ENCODE results near the gene C16orf74. TPM values are rescaled to one million over a fixed set of nuclear protein-coding genes. Genes with fewer than 3 reads are reported as not detected.

The C16orf74 gene
- total and polyA plus RNA-seq, 11 donors: 0.53 to 4.1 (median 1.6) TPM

DNA sequence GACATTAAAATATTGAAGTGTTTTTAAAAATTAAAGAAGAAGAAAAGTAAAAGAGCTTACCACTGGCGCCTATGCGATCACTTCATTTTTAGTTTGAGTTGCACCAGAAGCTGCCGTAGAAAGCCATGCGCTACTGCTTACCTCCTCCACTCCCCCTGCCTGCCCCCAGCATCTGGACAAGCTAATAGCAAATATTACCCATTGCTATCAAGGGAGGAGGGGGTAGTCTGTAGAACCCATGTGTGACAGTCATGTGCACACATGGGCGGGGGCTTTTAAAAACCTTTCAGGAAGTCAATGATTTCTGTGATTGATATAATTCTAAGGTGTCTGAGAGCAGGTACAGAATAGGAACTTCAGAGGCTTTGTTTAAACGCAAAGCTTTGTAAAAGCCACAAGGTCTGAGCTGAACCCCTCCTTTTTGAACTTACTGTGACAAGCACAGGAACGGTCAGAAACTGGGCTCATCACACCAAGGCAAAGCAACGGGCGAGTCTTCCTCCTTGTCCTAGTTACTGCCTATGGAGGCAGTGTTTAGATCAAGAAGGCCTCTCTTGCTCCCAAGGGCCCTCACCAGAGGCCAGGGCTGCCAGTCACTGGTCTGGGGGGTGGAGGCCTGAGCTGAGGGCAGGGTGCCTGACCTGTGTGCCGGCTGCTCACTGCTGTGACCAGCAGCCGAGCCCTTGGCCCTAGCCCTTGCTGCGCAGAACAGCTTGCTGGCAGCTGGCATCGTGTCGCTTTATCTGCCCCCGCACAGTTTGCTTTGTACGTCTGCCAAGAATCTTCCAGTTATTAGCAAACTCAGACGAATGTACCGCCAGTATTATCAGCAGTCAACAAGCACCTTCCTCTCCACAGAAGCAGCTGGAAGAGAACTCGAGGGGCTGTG lies 77.1 kb downstream of the C16orf74 start:
- Histone ChIP-seq H3K4me1 (peaks cover 0 to 22% (median 12%) of the 10 kb centered on the region in 12 donors), H3K4me3 (no peak overlapping the region), H3K36me3 (peaks cover 0 to 94% (median 53%) of the 10 kb centered on the region in 9 donors), H3K27ac (peak overlapping the region in 11 of 12 donors; percentile 22 to 78 (median 61)), H3K27me3 (no peaks in the 10 kb centered on the region), H3K9me3 (no peaks in the 10 kb centered on the region)
- peak in 4 of 5 donors; percentile 69 to 82 (median 75) for DNase-seq
- intact Hi-C loops (cut with DNase I): no loop called here
- ATAC-seq: peak; percentile 87 to 97 (median 96)
- TF ChIP-seq, protein P1, sequence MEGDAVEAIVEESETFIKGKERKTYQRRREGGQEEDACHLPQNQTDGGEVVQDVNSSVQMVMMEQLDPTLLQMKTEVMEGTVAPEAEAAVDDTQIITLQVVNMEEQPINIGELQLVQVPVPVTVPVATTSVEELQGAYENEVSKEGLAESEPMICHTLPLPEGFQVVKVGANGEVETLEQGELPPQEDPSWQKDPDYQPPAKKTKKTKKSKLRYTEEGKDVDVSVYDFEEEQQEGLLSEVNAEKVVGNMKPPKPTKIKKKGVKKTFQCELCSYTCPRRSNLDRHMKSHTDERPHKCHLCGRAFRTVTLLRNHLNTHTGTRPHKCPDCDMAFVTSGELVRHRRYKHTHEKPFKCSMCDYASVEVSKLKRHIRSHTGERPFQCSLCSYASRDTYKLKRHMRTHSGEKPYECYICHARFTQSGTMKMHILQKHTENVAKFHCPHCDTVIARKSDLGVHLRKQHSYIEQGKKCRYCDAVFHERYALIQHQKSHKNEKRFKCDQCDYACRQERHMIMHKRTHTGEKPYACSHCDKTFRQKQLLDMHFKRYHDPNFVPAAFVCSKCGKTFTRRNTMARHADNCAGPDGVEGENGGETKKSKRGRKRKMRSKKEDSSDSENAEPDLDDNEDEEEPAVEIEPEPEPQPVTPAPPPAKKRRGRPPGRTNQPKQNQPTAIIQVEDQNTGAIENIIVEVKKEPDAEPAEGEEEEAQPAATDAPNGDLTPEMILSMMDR (IDR thresholded peaks at IDR 0.05): no peak
- no peak for TF ChIP-seq POLR2A (IDR thresholded peaks at IDR 0.05)
- WGBS, 4 donors: 54 to 56% (median 55%) methylated on average over 18 to 19 of the region's 19 CpGs

DNA sequence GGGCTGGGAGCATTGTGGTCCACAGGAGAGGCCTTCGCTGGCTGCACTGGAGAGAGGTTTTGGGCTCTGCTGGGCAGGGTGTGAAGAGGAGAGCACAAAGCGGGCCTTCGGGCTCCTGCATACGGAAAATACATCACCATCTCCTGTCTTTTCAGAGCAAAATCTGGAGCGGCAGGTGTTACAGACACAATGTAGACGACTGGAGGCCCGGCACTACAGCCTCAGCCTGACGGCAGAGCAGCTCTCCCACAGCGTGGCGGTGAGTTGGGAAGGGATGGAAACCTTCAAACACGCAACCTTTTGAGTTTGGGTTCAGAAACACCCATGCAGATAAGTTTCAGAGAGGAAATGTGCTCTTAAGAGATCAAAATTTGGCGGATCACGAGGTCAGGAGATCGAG lies 80.1 kb downstream of the C16orf74 start:
- TF ChIP-seq, protein P1 (IDR thresholded peaks at IDR 0.05): no peak
- TF ChIP-seq POLR2A (IDR thresholded peaks at IDR 0.05): no peak
- Histone ChIP-seq H3K4me1 (peaks cover 0 to 22% (median 12%) of the 10 kb centered on the region in 12 donors), H3K27ac (no peak overlapping the region), H3K9me3 (no peaks in the 10 kb centered on the region), H3K27me3 (no peaks in the 10 kb centered on the region), H3K4me3 (no peak overlapping the region), H3K36me3 (peaks cover 0 to 99% (median 80%) of the 10 kb centered on the region in 9 donors)
- 95 to 97% (median 97%) methylated on average over 14 of the region's 14 CpGs for WGBS, 4 donors
- intact Hi-C loops (cut with DNase I): no loop called here
- ATAC-seq (no peak), DNase-seq (no peak)

DNA sequence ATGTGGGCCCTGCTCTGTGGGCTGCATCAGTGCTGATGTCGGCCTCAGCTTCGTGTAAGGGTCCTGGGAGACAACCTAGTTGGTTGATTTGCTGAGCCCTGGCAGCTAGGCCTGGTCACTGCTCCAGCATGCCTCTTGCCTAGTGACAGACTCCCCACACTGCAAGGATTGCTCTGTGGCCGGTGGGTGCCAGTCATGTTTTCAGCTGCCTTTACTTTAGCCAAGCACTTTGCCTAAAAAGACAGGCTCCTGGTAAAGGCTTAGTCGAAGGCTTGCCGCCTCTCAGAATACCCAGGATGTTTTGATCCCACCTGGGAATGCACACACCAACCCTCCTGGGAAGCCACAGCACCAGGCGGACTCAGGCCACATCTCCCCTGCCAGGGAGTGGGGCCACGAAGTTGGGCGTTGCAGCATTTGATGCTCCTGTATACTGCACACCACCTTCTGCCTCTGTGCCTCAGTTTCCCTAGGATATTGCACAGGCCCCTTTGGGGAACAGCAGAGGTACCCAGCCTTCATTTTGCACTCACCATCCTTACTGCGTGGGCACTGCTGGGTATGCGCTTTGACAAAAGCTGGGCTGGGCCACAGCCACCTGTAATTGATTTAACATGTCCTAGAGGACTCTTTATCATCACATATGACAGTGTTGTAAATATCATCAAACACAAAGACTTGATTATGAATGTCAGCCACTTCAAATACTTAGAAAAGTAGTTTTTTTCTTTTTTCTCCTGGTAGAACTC lies 82.0 kb downstream of the C16orf74 start:
- Histone ChIP-seq H3K9me3 (no peaks in the 10 kb centered on the region), H3K4me1 (peaks cover 0 to 9% (median 5%) of the 10 kb centered on the region in 12 donors), H3K27ac (no peak overlapping the region), H3K27me3 (no peaks in the 10 kb centered on the region), H3K4me3 (no peak overlapping the region), H3K36me3 (peaks cover 0 to 99% (median 91%) of the 10 kb centered on the region in 9 donors)
- no peak for DNase-seq
- TF ChIP-seq, protein P1 (IDR thresholded peaks at IDR 0.05): no peak
- no peak for TF ChIP-seq POLR2A (IDR thresholded peaks at IDR 0.05)
- intact Hi-C loops (cut with DNase I): loop anchor here in 3 of 10 donors (5.0 kb wide), 2 partner anchors 48 to 58 kb away; no protein-coding TSS in a partner anchor
- WGBS, 4 donors: 92 to 96% (median 94%) methylated on average over 10 of the region's 10 CpGs
- ATAC-seq: no peak
